ENCODE data around the gene ZBTB38.
A peak's percentile ranks its signal among the peaks of the same experiment; 100 is the strongest.

The ZBTB38 gene

DNA sequence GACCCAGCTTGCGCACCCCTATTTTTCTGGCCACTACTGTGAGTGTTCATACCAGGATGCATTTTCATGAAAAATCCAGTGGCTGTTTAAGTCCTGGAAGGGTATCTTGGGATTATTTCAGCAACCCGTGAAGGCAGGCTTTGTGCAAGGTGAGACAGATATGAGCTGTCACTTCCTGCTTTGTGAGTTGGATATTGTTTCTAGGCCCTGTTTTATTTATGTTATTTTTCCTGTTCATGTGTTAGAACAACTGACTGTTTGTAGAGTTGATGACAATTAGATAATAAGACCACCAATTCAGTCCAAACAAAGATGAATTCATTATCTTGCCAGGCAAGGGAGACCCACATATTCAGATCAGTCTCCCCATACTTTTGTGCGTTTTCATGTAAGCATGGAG, 42.5 kb downstream of the ZBTB38 start:
- Histone ChIP-seq H3K18ac (ENCODE audit: low read length) (peak overlapping the region; percentile 75), H3K56ac (ENCODE audit: low read length) (peak overlapping the region; percentile 76), H2BK15ac (replicated peaks; ENCODE audit: low read depth) (peak overlapping the region; percentile 61), H3K9ac (ENCODE audit: low read length) (no peak overlapping the region), H3K79me2 (ENCODE audit: control insufficient read depth, insufficient read depth, low read length) (no peaks in the 10 kb centered on the region), H4K5ac (ENCODE audit: low read length) (no peak overlapping the region), H3K27ac (ENCODE audit: low read depth, low read length) (no peak overlapping the region), H3K36me3 (ENCODE audit: control insufficient read depth, insufficient read depth, low read length) (no peaks in the 10 kb centered on the region), H3K4ac (ENCODE audit: low read depth, low read length) (no peak overlapping the region), H2AK5ac (ENCODE audit: low read length) (no peak overlapping the region), H4K8ac (ENCODE audit: low read depth, low read length) (no peak overlapping the region), H3K27me3 (ENCODE audit: insufficient read depth, low read length, poor library complexity) (no peaks in the 10 kb centered on the region), H2BK5ac (ENCODE audit: low read length) (no peak overlapping the region), H3K79me1 (ENCODE audit: low read length) (peaks cover 5% of the 10 kb centered on the region), H3K23ac (ENCODE audit: low read length) (no peak overlapping the region), H3K4me3 (ENCODE audit: low read length) (no peak overlapping the region), H3K4me1 (ENCODE audit: control insufficient read depth, low read depth, low read length) (peaks cover 17% of the 10 kb centered on the region), H3K4me2 (ENCODE audit: low read length) (no peak overlapping the region), H2BK120ac (ENCODE audit: low read depth, low read length) (no peak overlapping the region)
- no peak for DNase-seq
- no CpG with 5 or more reads among the region's 3 CpGs for WGBS (ENCODE audit: extremely low coverage, insufficient coverage, low lambda C conversion rate)

DNA sequence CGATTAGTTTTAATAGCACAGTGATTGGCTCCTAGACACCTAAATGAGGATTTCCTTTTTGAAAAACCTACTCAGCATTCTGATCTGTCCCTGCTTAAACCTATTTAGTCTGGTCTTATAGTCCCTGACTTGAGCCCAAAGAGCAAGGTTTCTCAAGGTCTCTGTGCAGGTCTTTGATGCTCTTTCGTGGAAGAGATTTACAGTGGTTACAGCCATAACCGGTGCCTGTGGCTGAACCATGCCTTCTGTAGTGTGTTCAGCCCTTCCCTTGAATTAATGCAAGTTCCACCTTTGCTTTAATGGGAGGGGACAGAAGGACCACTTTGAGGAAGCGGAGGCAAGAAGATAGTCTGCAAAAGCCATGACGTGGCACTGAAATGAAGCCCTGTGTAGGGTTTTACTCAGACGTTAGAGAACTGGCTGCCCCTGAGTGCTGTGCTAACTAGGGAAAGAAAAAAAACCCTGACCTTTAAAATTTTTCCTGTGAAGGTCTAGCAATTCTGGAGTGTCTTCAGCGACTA, 43.0 kb downstream of the ZBTB38 start:
- no peaks in the 10 kb centered on the region for H3K36me3 ChIP-seq (ENCODE audit: control insufficient read depth, insufficient read depth, low read length)
- no peak overlapping the region for H3K4me3 ChIP-seq (ENCODE audit: low read length)
- H4K8ac ChIP-seq (ENCODE audit: low read depth, low read length): no peak overlapping the region
- H2BK15ac ChIP-seq (replicated peaks; ENCODE audit: low read depth): no peak overlapping the region
- peaks cover 17% of the 10 kb centered on the region for H3K4me1 ChIP-seq (ENCODE audit: control insufficient read depth, low read depth, low read length)
- H2AK5ac ChIP-seq (ENCODE audit: low read length): peak overlapping the region; percentile 94
- WGBS (ENCODE audit: extremely low coverage, insufficient coverage, low lambda C conversion rate): no CpG with 5 or more reads among the region's 7 CpGs
- H3K4ac ChIP-seq (ENCODE audit: low read depth, low read length): no peak overlapping the region
- peaks cover 5% of the 10 kb centered on the region for H3K79me1 ChIP-seq (ENCODE audit: low read length)
- peak overlapping the region; percentile 45 for H3K27ac ChIP-seq (ENCODE audit: low read depth, low read length)
- H2BK120ac ChIP-seq (ENCODE audit: low read depth, low read length): no peak overlapping the region
- no peak overlapping the region for H3K4me2 ChIP-seq (ENCODE audit: low read length)
- peak overlapping the region; percentile 76 for H3K56ac ChIP-seq (ENCODE audit: low read length)
- peak overlapping the region; percentile 20 for H3K9ac ChIP-seq (ENCODE audit: low read length)
- no peaks in the 10 kb centered on the region for H3K79me2 ChIP-seq (ENCODE audit: control insufficient read depth, insufficient read depth, low read length)
- H4K5ac ChIP-seq (ENCODE audit: low read length): no peak overlapping the region
- peak overlapping the region; percentile 3 for H3K18ac ChIP-seq (ENCODE audit: low read length)
- no peaks in the 10 kb centered on the region for H3K27me3 ChIP-seq (ENCODE audit: insufficient read depth, low read length, poor library complexity)
- DNase-seq: no peak
- peak overlapping the region; percentile 53 for H2BK5ac ChIP-seq (ENCODE audit: low read length)
- no peak overlapping the region for H3K23ac ChIP-seq (ENCODE audit: low read length)

DNA sequence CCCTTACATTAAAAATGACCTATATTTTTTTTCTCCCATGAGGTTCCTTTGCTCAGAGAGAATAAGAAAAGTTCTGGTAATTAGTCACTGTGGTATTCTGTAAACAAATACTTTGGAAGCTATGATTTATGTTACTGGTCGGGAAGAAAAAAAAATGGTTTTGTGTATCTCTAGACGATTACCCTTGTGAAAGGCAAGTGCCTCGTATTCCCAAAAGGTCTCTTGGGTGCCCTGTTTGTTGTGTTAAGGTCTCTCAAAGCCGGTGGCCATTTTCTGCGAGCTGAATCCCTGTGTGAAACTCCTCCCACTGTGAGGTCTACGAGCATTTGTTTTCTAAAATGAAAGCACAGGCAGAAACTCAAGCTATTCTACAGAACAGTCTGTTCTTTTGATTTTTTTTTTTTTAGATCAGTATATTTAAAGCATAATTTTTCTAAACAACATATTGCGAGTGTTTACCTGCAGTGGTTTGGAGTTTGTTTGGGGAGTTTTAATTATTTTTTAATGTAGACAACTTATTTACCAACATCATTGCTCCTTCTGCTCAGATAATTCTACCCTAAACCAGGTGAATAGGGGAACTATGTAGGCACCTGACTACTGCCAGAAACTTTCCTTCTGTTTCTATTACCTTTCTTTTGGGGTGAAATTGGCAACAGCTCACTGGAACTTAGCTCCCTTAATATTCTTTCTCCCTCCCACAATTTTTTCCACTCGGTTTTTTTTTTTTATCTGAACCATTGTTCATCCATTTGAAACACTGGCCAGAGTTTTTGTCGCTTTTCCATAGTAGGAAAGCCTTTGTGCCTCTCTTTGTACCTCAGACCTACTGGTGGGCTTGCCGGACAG, 44.0 kb downstream of the ZBTB38 start:
- Histone ChIP-seq H2BK5ac (ENCODE audit: low read length) (no peak overlapping the region), H3K27ac (ENCODE audit: low read depth, low read length) (no peak overlapping the region), H3K4me3 (ENCODE audit: low read length) (no peak overlapping the region), H2AK5ac (ENCODE audit: low read length) (peak overlapping the region; percentile 80), H3K9ac (ENCODE audit: low read length) (no peak overlapping the region), H4K8ac (ENCODE audit: low read depth, low read length) (no peak overlapping the region), H3K79me1 (ENCODE audit: low read length) (peaks cover 5% of the 10 kb centered on the region), H2BK120ac (ENCODE audit: low read depth, low read length) (no peak overlapping the region), H3K56ac (ENCODE audit: low read length) (peak overlapping the region; percentile 40), H3K4ac (ENCODE audit: low read depth, low read length) (no peak overlapping the region), H3K27me3 (ENCODE audit: insufficient read depth, low read length, poor library complexity) (no peaks in the 10 kb centered on the region), H2BK15ac (replicated peaks; ENCODE audit: low read depth) (no peak overlapping the region), H3K36me3 (ENCODE audit: control insufficient read depth, insufficient read depth, low read length) (peaks cover 5% of the 10 kb centered on the region), H3K4me1 (ENCODE audit: control insufficient read depth, low read depth, low read length) (peaks cover 17% of the 10 kb centered on the region), H3K4me2 (ENCODE audit: low read length) (no peak overlapping the region), H3K18ac (ENCODE audit: low read length) (peak overlapping the region; percentile 30), H3K23ac (ENCODE audit: low read length) (no peak overlapping the region), H3K79me2 (ENCODE audit: control insufficient read depth, insufficient read depth, low read length) (no peaks in the 10 kb centered on the region), H4K5ac (ENCODE audit: low read length) (no peak overlapping the region)
- no CpG with 5 or more reads among the region's 10 CpGs for WGBS (ENCODE audit: extremely low coverage, insufficient coverage, low lambda C conversion rate)
- DNase-seq: peak; percentile 59

DNA sequence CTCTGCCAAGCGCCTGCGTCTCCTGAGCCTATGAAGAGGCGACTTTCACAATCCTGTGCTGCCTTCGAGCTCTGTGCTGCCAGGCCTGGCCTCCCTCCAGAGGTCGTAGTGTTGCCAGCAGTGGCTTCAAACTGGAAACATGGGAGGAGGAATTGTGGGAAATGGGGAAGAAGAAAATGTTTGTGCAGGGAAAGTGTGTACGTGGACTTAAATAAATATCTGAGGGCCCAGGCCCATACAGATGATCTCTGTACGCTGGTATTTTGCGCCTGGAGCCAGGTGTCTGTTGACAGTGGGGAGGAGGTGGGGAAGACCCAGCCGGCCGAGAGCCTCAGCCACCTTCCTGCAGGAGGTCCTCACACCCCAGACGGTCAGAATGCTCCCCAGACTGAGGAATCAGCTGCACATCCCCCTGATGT, 44.6 kb downstream of the ZBTB38 start:
- Histone ChIP-seq H3K79me2 (ENCODE audit: control insufficient read depth, insufficient read depth, low read length) (no peaks in the 10 kb centered on the region), H4K8ac (ENCODE audit: low read depth, low read length) (no peak overlapping the region), H3K27me3 (ENCODE audit: insufficient read depth, low read length, poor library complexity) (no peaks in the 10 kb centered on the region), H3K18ac (ENCODE audit: low read length) (no peak overlapping the region), H3K4me1 (ENCODE audit: control insufficient read depth, low read depth, low read length) (peaks cover 17% of the 10 kb centered on the region), H3K79me1 (ENCODE audit: low read length) (peaks cover 5% of the 10 kb centered on the region), H3K4me2 (ENCODE audit: low read length) (no peak overlapping the region), H3K27ac (ENCODE audit: low read depth, low read length) (no peak overlapping the region), H3K4me3 (ENCODE audit: low read length) (no peak overlapping the region), H2BK15ac (replicated peaks; ENCODE audit: low read depth) (no peak overlapping the region), H3K56ac (ENCODE audit: low read length) (peak overlapping the region; percentile 40), H3K23ac (ENCODE audit: low read length) (no peak overlapping the region), H2BK120ac (ENCODE audit: low read depth, low read length) (no peak overlapping the region), H2AK5ac (ENCODE audit: low read length) (peak overlapping the region; percentile 80), H3K36me3 (ENCODE audit: control insufficient read depth, insufficient read depth, low read length) (peaks cover 5% of the 10 kb centered on the region), H3K9ac (ENCODE audit: low read length) (no peak overlapping the region), H2BK5ac (ENCODE audit: low read length) (no peak overlapping the region), H4K5ac (ENCODE audit: low read length) (no peak overlapping the region), H3K4ac (ENCODE audit: low read depth, low read length) (no peak overlapping the region)
- DNase-seq: no peak
- no CpG with 5 or more reads among the region's 11 CpGs for WGBS (ENCODE audit: extremely low coverage, insufficient coverage, low lambda C conversion rate)

DNA sequence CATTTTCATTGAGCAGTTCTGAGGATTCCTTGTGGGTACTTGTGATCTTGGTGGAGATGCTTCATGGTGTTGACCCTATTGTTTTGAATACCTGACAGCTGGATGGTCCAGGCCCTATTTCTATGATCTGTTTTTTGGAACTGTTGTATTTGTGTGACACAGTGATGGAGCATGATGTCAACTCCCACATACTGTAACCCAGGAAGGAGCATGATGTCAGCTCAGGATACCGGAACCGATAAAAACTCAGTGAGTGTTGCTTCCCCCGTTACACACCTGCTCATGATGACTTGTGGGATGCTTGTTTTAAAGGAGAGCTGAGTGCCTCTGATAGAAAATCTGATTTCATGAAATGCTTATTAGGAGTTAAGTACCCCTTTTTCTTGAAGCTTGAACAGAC, 45.1 kb downstream of the ZBTB38 start:
- Histone ChIP-seq H2BK120ac (ENCODE audit: low read depth, low read length) (no peak overlapping the region), H2BK15ac (replicated peaks; ENCODE audit: low read depth) (no peak overlapping the region), H2BK5ac (ENCODE audit: low read length) (no peak overlapping the region), H3K4me3 (ENCODE audit: low read length) (no peak overlapping the region), H3K79me2 (ENCODE audit: control insufficient read depth, insufficient read depth, low read length) (no peaks in the 10 kb centered on the region), H4K5ac (ENCODE audit: low read length) (no peak overlapping the region), H3K79me1 (ENCODE audit: low read length) (peaks cover 5% of the 10 kb centered on the region), H3K9ac (ENCODE audit: low read length) (no peak overlapping the region), H3K27ac (ENCODE audit: low read depth, low read length) (no peak overlapping the region), H3K4me1 (ENCODE audit: control insufficient read depth, low read depth, low read length) (peaks cover 17% of the 10 kb centered on the region), H4K8ac (ENCODE audit: low read depth, low read length) (no peak overlapping the region), H3K56ac (ENCODE audit: low read length) (peak overlapping the region; percentile 40), H3K4me2 (ENCODE audit: low read length) (no peak overlapping the region), H3K27me3 (ENCODE audit: insufficient read depth, low read length, poor library complexity) (no peaks in the 10 kb centered on the region), H2AK5ac (ENCODE audit: low read length) (no peak overlapping the region), H3K18ac (ENCODE audit: low read length) (no peak overlapping the region), H3K36me3 (ENCODE audit: control insufficient read depth, insufficient read depth, low read length) (peaks cover 5% of the 10 kb centered on the region), H3K4ac (ENCODE audit: low read depth, low read length) (no peak overlapping the region), H3K23ac (ENCODE audit: low read length) (no peak overlapping the region)
- DNase-seq: no peak
- WGBS (ENCODE audit: extremely low coverage, insufficient coverage, low lambda C conversion rate): no CpG with 5 or more reads among the region's 3 CpGs
